OCI-LY7 (cell line): Measurements from ENCODE around the gene RANBP3L. TPM values are rescaled to one million over a fixed set of nuclear protein-coding genes. Genes with fewer than 3 reads are reported as not detected.

Experiments used
- BruUV-seq: library from RNA; stranded (reverse); fragments of 400-500 nt; replicated peaks from 2 replicates; lab custom pipeline; 2021; lab: Mats Ljungman, UMichigan
- CTCF ChIA-PET: fragments of 300-600 bp; sonication (Branson Sonifier 250); formaldehyde crosslinking; loops from one replicate; lab custom pipeline; 2022; ENCODE audit warnings: antibody characterized with exemption; ENCODE audit not compliant: unreplicated experiment; lab: Charles Lee
- POLR2A ChIA-PET: fragments of 300-600 bp; sonication (Branson Sonifier 250); formaldehyde crosslinking; loops from one replicate; lab custom pipeline; 2022; ENCODE audit warnings: antibody characterized with exemption; lab: Charles Lee
- DNase-seq: peaks from one replicate; pipeline ENCODE4 v3.0.0-alpha.2; 2015; ENCODE audit warnings: low spot score
- H2AFZ ChIP-seq: fragments of 200-600 bp; sonication (generic), shearing (Covaris generic); 2 replicates; pipeline ENCODE4 v1.6.1; 2014; ENCODE audit warnings: mild to moderate bottlenecking, antibody characterized with exemption, low read length, moderate library complexity
- H3K27ac ChIP-seq: fragments of 200-600 bp; sonication (generic); 2 replicates; pipeline ENCODE4 v1.5.1; 2014; ENCODE audit warnings: mixed run types, low read depth, mild to moderate bottlenecking, moderate library complexity, low read length, inconsistent platforms; ENCODE audit not compliant: poor library complexity, severe bottlenecking
- H3K36me3 ChIP-seq: fragments of 200-600 bp; sonication (generic); 2 replicates; pipeline ENCODE4 v1.6.1; 2014; ENCODE audit warnings: mild to moderate bottlenecking, antibody characterized with exemption, low read length, moderate library complexity, mixed read lengths; ENCODE audit not compliant: insufficient read depth
- H3K4me1 ChIP-seq: fragments of 200-600 bp; sonication (generic); 2 replicates; pipeline ENCODE4 v1.5.1; 2014; ENCODE audit warnings: mild to moderate bottlenecking, low read length; ENCODE audit not compliant: insufficient read depth, poor library complexity, severe bottlenecking
- H3K4me2 ChIP-seq: fragments of 200-600 bp; sonication (generic); 2 replicates; pipeline ENCODE4 v1.6.1; 2014; ENCODE audit warnings: mild to moderate bottlenecking, low read length
- H3K4me3 ChIP-seq: fragments of 200-600 bp; sonication (generic); 2 replicates; pipeline ENCODE4 v1.5.1; 2014; ENCODE audit warnings: mild to moderate bottlenecking, low read depth, low read length; ENCODE audit not compliant: poor library complexity, severe bottlenecking
- H3K79me2 ChIP-seq: fragments of 200-600 bp; sonication (generic); 2 replicates; pipeline ENCODE4 v1.6.1; 2016; ENCODE audit warnings: low read depth, mild to moderate bottlenecking, low read length, moderate library complexity, mixed read lengths; ENCODE audit not compliant: insufficient read depth
- H3K9me2 ChIP-seq: fragments of 200-600 bp; sonication (generic); 2 replicates; pipeline ENCODE4 v1.6.1; 2016; ENCODE audit warnings: mild to moderate bottlenecking, low read length, mixed read lengths; ENCODE audit not compliant: insufficient read depth
- H3K9me3 ChIP-seq: fragments of 200-600 bp; sonication (generic); 2 replicates; pipeline ENCODE4 v1.6.1; 2014; ENCODE audit warnings: mild to moderate bottlenecking, mixed run types, low read length, mixed read lengths
- H4K20me1 ChIP-seq: fragments of 200-600 bp; sonication (generic); 2 replicates; pipeline ENCODE4 v1.6.1; 2014; ENCODE audit warnings: mild to moderate bottlenecking, antibody characterized with exemption, low read length, moderate library complexity, mixed read lengths; ENCODE audit not compliant: insufficient read depth
- EZH2phosphoT487 ChIP-seq: fragments of 200-600 bp; sonication (generic); IDR thresholded peaks from 2 replicates; pipeline ENCODE4 v1.6.1; 2018; ENCODE audit warnings: low read depth, borderline replicate concordance, mild to moderate bottlenecking, mixed run types, antibody characterized with exemption, low read length, moderate library complexity, mixed read lengths
- intact Hi-C: fragments of 100-400 bp; cut with micrococcal nuclease; formaldehyde crosslinking; loops from one replicate; pipeline ENCODE4 v1.10.0; 2022; ENCODE audit not compliant: unreplicated experiment
- total RNA-seq, 2 experiments: library from RNA; depleted of rRNA in 1 of 2; stranded (reverse); fragments of >200 nt in 1 of 2; shearing (Covaris generic) in 1 of 2; gene quantifications; 2 replicates each; pipeline ENCODE4 v1.2.3, GENCODE V29; 2014 to 2022
- TF ChIP-seq, protein P1 (sequence below): fragments of 200-600 bp; sonication (generic); conservative IDR thresholded peaks from 2 replicates; pipeline ENCODE4 v1.5.1; 2014; ENCODE audit warnings: mild to moderate bottlenecking, antibody characterized with exemption, low read length, moderate library complexity, mixed read lengths

Gene RANBP3L
- total RNA-seq, 2 experiments from 2014 or later = not detected

- TF ChIP-seq EZH2phosphoT487 = no peak
- TF ChIP-seq, protein P1, sequence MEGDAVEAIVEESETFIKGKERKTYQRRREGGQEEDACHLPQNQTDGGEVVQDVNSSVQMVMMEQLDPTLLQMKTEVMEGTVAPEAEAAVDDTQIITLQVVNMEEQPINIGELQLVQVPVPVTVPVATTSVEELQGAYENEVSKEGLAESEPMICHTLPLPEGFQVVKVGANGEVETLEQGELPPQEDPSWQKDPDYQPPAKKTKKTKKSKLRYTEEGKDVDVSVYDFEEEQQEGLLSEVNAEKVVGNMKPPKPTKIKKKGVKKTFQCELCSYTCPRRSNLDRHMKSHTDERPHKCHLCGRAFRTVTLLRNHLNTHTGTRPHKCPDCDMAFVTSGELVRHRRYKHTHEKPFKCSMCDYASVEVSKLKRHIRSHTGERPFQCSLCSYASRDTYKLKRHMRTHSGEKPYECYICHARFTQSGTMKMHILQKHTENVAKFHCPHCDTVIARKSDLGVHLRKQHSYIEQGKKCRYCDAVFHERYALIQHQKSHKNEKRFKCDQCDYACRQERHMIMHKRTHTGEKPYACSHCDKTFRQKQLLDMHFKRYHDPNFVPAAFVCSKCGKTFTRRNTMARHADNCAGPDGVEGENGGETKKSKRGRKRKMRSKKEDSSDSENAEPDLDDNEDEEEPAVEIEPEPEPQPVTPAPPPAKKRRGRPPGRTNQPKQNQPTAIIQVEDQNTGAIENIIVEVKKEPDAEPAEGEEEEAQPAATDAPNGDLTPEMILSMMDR = no peak
- Histone ChIP-seq H3K9me2 (no peaks in the 10 kb centered on the region), H3K4me1 (peaks cover 8% of the 10 kb centered on the region), H4K20me1 (no peaks in the 10 kb centered on the region), H2AFZ (no peak overlapping the region), H3K4me2 (no peak overlapping the region), H3K9me3 (no peaks in the 10 kb centered on the region), H3K27ac (no peak overlapping the region), H3K79me2 (no peaks in the 10 kb centered on the region), H3K4me3 (no peak overlapping the region), H3K36me3 (peaks cover 64% of the 10 kb centered on the region)
- intact Hi-C loops = no loop called here
- CTCF ChIA-PET = no interaction called here
- POLR2A ChIA-PET = interaction anchor here (1.2 kb wide), 1 partner anchor 13 kb away, joined by 3 read pairs; no protein-coding TSS in a partner anchor
- DNase-seq = no peak
- TSS peak; percentile 25 for BruUV-seq
Observed at GRCh38 chr5:36215910-36216309, 85.8 kb downstream of the RANBP3L start.

GRCh38 chr5:36214436-36214835 is 87.3 kb downstream of the RANBP3L start:
- no TSS peak for BruUV-seq
- Histone ChIP-seq H3K36me3 (peaks cover 56% of the 10 kb centered on the region), H3K4me2 (no peak overlapping the region), H3K9me2 (no peaks in the 10 kb centered on the region), H3K9me3 (no peaks in the 10 kb centered on the region), H2AFZ (no peak overlapping the region), H3K4me3 (no peak overlapping the region), H3K79me2 (no peaks in the 10 kb centered on the region), H3K27ac (no peak overlapping the region), H3K4me1 (peaks cover 8% of the 10 kb centered on the region), H4K20me1 (no peaks in the 10 kb centered on the region)
- POLR2A ChIA-PET = no interaction called here
- TF ChIP-seq EZH2phosphoT487 = no peak
- TF ChIP-seq, protein P1 = peak; percentile 69
- CTCF ChIA-PET = no interaction called here
- DNase-seq = peak; percentile 25
- intact Hi-C loops = no loop called here

GRCh38 chr5:36209664-36210063 is 92.0 kb downstream of the RANBP3L start:
- ChIA-PET CTCF (no interaction called here), POLR2A (no interaction called here)
- no peaks in the 10 kb centered on the region for H3K79me2 ChIP-seq
- H2AFZ ChIP-seq = no peak overlapping the region
- H4K20me1 ChIP-seq = no peaks in the 10 kb centered on the region
- peaks cover 42% of the 10 kb centered on the region for H3K36me3 ChIP-seq
- no peaks in the 10 kb centered on the region for H3K4me1 ChIP-seq
- H3K27ac ChIP-seq = no peak overlapping the region
- intact Hi-C loops = no loop called here
- TF ChIP-seq, protein P1 = no peak
- TF ChIP-seq EZH2phosphoT487 = no peak
- H3K9me2 ChIP-seq = no peaks in the 10 kb centered on the region
- BruUV-seq = no TSS peak
- DNase-seq = no peak
- no peak overlapping the region for H3K4me2 ChIP-seq
- H3K9me3 ChIP-seq = no peaks in the 10 kb centered on the region
- no peak overlapping the region for H3K4me3 ChIP-seq
